Epithelial cell of prostate (primary cell): Measurements from ENCODE around the gene EN1.

ENCODE experiments used
- DNase-seq: peaks from one replicate; pipeline ENCODE4 v3.0.0-alpha.2; 2011; ENCODE audit warnings: low read depth, low spot score
- H3K27ac ChIP-seq: fragments of 450-650 bp; 2 replicates; pipeline ENCODE4 v1.5.1; 2017; ENCODE audit warnings: mild to moderate bottlenecking

EN1 gene

GRCh38 chr2:118845005-118845521 is 2.4 kb downstream of the EN1 start:
- no peak for DNase-seq
- H3K27ac ChIP-seq = no peak overlapping the region

- H3K27ac ChIP-seq = no peak overlapping the region
- no peak for DNase-seq
Measured at GRCh38 chr2:118844261-118845004, 3.0 kb downstream of the EN1 start.

- H3K27ac ChIP-seq = no peak overlapping the region
- no peak for DNase-seq
Measured at GRCh38 chr2:118843483-118844132, 3.8 kb downstream of the EN1 start.

GRCh38 chr2:118842661-118843482 is 4.6 kb downstream of the EN1 start:
- no peak for DNase-seq
- H3K27ac ChIP-seq = no peak overlapping the region

DNA sequence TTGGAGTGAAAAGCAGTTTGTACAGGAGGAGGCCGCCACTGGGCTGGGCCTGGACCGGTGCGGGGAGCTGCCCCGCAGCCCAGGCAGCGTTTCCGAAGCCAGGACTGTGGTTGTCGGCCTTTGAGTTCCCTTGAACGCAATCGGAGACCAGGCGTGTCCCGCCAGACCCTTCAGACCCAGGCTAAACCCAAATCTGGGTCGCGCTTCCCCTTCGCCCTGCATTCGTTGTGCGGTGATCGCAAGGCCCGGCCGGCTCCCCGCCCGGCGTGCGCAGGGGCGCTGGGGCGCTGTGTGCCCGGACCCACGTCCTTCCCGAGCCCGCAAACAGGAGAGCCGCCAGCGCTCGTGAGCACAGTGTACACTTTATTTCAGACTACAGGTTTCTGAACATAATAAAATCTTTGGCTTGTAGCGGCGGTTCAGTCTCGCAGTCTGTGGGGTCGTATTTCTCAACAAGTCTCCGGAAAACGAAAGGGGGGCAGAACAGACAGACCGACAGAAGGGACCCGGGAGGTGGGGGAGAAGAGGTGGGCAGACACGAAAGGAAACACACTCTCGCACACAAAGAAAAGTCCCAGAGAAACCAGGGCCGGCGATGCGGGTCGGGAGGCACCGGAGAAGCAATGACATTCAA is 5.5 kb downstream of the EN1 start:
- H3K27ac ChIP-seq = no peak overlapping the region
- no peak for DNase-seq

DNA sequence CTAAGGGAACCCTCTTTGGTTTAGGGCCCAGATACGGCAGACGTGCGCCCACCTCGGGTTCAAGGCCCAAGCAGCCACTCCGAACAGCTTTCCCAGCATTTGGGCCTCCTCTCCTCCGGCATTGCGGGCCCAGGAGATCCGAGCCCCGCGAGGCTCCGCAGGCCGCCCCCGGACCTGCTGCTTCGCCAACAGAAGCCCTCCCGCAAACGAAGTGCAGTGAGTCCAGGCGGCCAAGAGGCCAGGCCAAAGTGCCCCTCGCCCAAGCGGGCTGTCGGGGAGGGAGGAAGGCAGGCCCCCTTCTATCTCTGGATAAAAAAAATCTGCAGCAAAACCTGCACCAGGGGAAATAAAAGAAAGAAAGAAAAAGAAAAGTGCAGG is 6.0 kb downstream of the EN1 start:
- no peak for DNase-seq
- H3K27ac ChIP-seq = no peak overlapping the region

DNA sequence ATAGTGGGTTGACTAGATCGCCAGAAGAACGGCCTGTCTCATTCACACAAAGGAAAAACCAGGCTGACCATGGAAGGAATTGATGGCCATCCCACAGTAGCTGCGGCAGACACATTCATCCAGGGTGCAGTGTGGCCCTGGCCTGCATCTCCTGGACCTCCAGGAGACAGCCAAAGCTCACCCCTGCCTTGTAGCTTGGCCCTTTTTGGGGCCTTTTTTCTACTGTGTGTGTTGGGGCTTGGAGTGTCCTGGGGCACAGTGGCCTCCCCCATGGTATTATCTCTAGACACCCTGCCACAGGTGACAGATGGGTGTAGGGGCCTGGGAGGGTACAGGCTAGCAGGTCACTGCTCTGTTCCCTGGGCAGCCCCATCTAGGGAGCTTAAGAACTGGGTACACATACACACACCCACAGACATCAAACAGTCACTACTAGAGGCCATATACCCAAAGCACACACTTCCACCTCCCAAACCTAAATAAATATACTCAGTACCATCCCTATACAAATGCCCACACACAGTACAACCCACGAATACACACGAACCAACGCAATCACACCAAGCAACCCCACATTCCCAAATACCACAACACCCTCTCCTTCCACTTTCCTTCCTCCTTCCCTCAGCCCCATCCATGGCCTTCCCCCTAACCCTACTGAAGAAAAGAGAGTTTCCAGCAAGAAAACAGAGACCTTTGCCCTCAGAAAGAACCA is 8.6 kb downstream of the EN1 start:
- H3K27ac ChIP-seq = no peak overlapping the region
- DNase-seq = no peak

DNA sequence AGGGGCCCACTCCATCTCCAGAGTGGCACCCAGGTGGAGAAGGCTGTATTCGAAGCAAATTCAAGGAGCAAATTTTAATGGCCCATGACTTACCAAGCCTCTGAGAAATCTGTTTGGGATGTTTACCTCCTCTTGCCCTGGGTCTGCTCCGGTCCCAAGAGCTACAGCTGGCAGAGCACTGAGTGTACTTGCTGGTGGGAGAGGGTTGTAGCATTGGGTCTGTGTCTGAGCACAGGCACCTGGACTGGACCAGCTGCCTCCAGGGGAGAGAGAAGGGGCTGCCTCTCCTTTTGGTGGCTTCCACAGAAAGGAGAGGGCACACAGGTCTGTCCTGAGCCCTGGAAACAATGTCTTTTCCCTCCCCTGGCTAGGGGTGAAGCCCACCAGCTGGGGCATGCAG is 9.8 kb downstream of the EN1 start:
- no peak for DNase-seq
- no peak overlapping the region for H3K27ac ChIP-seq

DNA sequence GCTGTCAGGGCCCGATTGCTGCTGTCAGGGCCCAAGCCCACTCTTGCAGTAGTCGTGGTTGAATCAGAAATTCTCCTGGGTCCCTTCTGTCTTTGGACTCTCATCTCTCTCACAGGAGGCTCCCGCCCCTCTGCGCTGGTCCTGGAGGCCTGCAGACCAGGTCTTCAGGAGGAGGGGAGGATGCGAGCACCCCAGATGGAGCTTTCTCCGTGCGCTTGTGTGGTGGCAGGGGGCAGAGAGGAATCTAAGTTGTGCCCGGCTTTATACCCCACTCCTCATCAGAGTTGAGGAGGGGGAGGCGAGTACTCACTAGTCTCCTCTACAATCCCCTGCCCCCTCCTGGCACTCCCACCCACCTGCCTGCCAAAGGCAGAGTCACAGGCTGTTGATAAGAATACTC is 10.4 kb downstream of the EN1 start:
- DNase-seq = no peak
- no peak overlapping the region for H3K27ac ChIP-seq

- no peak overlapping the region for H3K27ac ChIP-seq
- DNase-seq = no peak
Measured at GRCh38 chr2:118836411-118836930, 11.0 kb downstream of the EN1 start.

- no peak for DNase-seq
- H3K27ac ChIP-seq = no peak overlapping the region
Measured at GRCh38 chr2:118835746-118836410, 11.6 kb downstream of the EN1 start.

DNA sequence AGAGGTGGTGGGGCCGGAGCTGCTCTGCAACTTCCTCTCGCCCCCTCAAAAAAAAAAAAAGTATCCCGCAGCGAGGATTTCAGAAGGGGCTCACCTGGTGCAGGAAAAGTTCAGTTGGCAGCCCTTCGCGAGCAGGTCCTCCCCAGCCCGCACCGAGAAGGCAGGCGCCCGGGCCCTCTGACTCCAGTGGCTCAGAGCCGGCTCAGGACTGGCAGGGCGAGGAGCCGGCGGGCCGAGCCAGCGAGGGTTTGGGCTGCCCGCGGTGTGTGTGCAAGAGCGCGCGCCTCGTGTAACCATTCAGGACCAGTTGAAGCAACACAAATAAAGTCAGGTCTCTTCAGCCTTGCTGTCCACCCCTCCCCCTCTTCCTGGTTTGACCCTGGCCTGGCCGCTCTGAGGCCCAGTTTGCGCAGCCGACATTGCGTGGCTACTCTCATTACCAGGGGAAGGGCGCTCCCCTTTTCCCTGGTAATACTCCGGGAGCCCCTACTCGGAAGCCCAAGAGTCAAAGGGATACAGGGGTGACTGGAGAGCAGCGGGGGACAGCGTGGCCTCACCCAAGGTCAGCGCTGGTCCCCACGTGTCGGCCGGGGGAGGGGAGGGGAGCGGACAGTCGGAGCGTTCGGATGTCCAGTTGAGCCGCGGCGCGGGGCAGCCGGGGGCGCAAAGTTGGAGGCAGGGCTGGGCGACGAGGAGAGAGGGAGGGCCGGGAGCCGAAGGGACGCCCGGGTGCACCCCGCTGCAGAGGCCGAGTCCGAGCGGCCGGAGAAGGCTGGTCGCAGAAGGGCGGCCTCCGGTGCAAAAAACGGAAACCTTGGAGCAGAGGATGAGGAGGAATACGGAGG is 12.3 kb downstream of the EN1 start:
- no peak overlapping the region for H3K27ac ChIP-seq
- no peak for DNase-seq

DNA sequence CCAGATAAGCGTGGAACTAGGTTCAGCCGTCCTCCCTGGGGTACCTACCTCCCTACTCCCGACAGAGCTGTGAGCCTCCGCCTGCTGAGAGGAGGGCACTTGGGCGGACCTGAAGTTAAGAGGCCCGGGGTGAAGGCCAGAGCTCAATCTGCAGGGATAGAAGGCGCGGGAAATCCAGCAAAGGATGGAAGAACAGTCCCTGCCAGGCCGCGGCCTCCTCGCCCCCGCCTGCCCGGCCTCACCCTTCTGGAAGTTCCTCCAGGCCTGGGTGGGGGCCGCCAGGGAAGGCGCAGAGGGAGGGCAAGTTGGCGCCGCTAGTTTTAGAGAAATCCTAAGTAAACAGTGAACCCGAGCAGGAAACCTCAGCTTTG is 13.0 kb downstream of the EN1 start:
- no peak overlapping the region for H3K27ac ChIP-seq
- no peak for DNase-seq

GRCh38 chr2:118833716-118834439 is 13.6 kb downstream of the EN1 start:
- H3K27ac ChIP-seq = no peak overlapping the region
- DNase-seq = no peak

DNA sequence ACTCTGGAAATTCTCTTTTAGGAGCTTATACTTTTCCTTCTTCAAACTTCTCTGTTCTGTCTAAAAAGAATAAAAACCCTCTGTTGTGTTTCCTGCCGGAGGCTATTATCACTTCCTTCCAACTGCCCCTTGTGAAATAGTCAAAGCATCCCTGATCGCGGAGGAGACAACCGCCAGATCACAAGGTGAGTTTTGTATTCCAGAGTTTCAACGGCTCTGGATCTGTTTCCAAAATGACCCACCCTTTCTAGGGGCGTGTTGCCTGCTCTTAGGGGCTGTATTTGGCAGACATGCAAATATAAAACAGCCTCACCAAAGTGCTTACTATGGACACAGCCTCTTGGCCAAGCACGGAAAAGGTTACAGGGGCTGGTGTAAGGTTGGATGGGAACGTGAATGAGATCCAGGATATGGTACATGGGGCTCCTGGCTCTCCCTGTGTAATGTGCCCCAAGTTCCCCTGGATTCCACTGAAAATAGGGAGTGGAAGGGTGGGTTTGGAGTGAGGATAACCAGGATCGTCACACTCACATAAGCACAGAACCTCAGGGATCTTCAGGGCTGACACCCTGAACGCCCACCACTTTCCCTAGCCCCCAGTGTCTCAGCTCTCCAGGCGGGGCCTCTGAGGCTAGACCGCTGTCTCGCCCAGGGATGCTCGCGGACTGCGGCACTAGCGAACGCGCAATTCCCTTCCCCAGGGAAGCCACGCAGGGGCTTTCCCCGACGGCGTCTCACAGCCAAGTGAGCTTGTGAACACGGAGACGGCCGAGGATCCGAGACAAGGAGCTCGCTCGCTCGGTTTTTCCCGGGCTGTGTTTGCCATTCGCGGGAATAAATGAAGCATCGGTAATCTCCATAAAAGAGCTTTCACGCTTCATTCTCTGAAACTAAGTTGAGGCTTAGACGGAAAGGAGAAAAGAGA is 14.4 kb downstream of the EN1 start:
- no peak for DNase-seq
- no peak overlapping the region for H3K27ac ChIP-seq

DNA sequence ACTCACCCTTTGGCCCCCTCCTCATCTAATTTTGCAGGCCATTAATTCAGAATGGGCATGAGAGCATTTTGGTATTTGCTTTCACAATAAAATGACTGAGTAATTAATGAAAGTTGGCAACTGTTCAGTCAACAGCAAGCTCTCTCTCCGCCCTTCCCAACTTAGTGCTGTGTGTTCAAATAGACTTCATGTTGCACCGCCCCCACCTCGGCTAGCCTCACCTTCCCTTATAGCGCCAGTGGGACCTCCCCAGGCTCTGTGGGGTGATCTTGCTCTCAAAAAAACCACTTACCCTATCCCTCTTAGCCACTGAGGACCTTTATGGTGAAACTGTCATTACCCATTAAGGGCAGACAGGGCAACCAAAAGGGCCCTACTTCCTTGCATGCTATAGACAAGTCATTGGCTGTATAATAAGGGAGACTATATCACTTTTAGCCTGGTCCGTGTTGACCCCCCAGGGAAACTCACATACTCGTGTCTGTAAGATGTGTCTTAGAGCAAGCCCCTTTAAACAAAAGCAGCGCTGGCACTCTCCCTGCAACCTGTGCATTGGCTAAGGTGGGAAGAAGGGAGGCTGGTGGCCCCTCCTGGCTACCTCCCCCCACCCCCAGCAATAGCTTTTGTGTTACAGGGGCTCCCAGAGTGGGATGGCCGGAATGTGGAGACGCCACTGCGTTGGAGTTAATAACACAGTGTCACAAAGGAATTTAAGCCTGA is 15.2 kb downstream of the EN1 start:
- H3K27ac ChIP-seq = no peak overlapping the region
- DNase-seq = no peak
